H1 (cell line): ENCODE measurements around the gene LEKR1. TPM values are rescaled to one million over a fixed set of nuclear protein-coding genes. Genes with fewer than 3 reads are reported as not detected.

Experiments
- BCL11A ChIP-seq, 2 experiments: IDR thresholded peaks; one replicate each; pipeline ENCODE4 v1.6.1; 2011; ENCODE audit warnings: low read depth in 2 of 2, low read length in 2 of 2, mild to moderate bottlenecking in 2 of 2
- CBX5 ChIP-seq: fragments of 300-800, 300-1000 bp; sonication (generic); IDR thresholded peaks from 2 replicates; pipeline ENCODE4 v1.7.1; 2016; ENCODE audit warnings: antibody characterized with exemption, low read length, low read depth
- EP300 ChIP-seq, 2 experiments: IDR thresholded peaks; 1 replicate in 1 of 2; 2 replicates in 1 of 2; pipeline ENCODE4 v1.6.1; 2011 to 2012; ENCODE audit warnings: low read depth in 2 of 2, low read length in 2 of 2, mild to moderate bottlenecking in 2 of 2, borderline replicate concordance in 1 of 2, inconsistent platforms in 1 of 2, moderate library complexity in 1 of 2
- EZH2 ChIP-seq: fragments of 200-600 bp; sonication (generic); IDR thresholded peaks from 2 replicates; pipeline ENCODE4 v1.7.1; 2012; ENCODE audit warnings: low read depth, mild to moderate bottlenecking, moderate library complexity, low read length, inconsistent platforms; ENCODE audit not compliant: severe bottlenecking
- NANOG ChIP-seq: IDR thresholded peaks from 2 replicates; pipeline ENCODE4 v1.6.1; 2011; ENCODE audit warnings: low read length, low read depth, mild to moderate bottlenecking, inconsistent platforms; ENCODE audit not compliant: insufficient read depth, poor library complexity, severe bottlenecking
- SAP30 ChIP-seq: fragments of 300-600 bp; sonication (generic); IDR thresholded peaks from 2 replicates; pipeline ENCODE4 v1.7.1; 2012; ENCODE audit warnings: low read length, moderate library complexity, mild to moderate bottlenecking, inconsistent platforms; ENCODE audit not compliant: insufficient read depth, insufficient replicate concordance
- polyA plus RNA-seq, 7 experiments: library from polyadenylated mRNA; depleted of rRNA in 3 of 7; stranded (reverse) in 5 of 7; unstranded in 2 of 7; fragments of >200 nt in 5 of 7; fragments of 200-250 nt in 2 of 7; gene quantifications; 1 replicate in 5 of 7; 2 replicates in 1 of 7; 4 replicates in 1 of 7; pipeline versions ENCODE4 v1.2.1 to v1.2.3, GENCODE V29; 2011 to 2013; ENCODE audit warnings: missing spikeins in 2 of 7, mixed read lengths in 2 of 7
- total RNA-seq: library from RNA; stranded (reverse); fragmentation: NEBNext Ultra II Directional; extraction: Animal tissue kit (Norgen Biotek cat#: 25700); gene quantifications from 2 replicates; pipeline ENCODE4 v1.2.1, GENCODE V29; 2021
- TF ChIP-seq, protein P1 (sequence below): fragments of 300-600 bp; sonication (generic); IDR thresholded peaks from 2 replicates; pipeline ENCODE4 v1.7.1; 2012; ENCODE audit warnings: low read length, moderate library complexity, mild to moderate bottlenecking, inconsistent platforms; ENCODE audit not compliant: insufficient replicate concordance

The LEKR1 gene
- total and polyA plus RNA-seq, 2 of the 8 experiments (the other 6 are each of a cell fraction or from before 2014, with no cell fraction given), result 0.08 TPM; not detected in 1

DNA sequence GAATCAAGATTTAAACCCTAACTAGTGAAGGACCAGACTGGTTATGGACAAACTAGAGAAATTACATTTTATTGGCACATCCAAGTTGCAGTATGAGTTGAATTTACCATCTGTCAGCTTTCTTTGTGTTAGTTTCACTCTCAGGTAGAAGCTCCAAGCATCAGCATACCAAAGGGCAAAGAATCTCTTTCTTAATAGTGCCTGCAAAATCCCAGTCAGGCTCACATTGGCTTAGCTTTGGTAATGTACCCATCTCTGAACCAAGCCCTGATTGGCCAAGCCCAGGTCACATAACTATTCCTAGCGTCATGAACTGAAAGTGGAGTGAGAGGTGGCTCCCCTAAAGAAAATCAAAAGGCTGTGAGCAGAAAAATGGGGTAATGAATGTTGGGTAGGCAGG is 266.9 kb downstream of the LEKR1 start (continued):
- TF ChIP-seq, protein P1, sequence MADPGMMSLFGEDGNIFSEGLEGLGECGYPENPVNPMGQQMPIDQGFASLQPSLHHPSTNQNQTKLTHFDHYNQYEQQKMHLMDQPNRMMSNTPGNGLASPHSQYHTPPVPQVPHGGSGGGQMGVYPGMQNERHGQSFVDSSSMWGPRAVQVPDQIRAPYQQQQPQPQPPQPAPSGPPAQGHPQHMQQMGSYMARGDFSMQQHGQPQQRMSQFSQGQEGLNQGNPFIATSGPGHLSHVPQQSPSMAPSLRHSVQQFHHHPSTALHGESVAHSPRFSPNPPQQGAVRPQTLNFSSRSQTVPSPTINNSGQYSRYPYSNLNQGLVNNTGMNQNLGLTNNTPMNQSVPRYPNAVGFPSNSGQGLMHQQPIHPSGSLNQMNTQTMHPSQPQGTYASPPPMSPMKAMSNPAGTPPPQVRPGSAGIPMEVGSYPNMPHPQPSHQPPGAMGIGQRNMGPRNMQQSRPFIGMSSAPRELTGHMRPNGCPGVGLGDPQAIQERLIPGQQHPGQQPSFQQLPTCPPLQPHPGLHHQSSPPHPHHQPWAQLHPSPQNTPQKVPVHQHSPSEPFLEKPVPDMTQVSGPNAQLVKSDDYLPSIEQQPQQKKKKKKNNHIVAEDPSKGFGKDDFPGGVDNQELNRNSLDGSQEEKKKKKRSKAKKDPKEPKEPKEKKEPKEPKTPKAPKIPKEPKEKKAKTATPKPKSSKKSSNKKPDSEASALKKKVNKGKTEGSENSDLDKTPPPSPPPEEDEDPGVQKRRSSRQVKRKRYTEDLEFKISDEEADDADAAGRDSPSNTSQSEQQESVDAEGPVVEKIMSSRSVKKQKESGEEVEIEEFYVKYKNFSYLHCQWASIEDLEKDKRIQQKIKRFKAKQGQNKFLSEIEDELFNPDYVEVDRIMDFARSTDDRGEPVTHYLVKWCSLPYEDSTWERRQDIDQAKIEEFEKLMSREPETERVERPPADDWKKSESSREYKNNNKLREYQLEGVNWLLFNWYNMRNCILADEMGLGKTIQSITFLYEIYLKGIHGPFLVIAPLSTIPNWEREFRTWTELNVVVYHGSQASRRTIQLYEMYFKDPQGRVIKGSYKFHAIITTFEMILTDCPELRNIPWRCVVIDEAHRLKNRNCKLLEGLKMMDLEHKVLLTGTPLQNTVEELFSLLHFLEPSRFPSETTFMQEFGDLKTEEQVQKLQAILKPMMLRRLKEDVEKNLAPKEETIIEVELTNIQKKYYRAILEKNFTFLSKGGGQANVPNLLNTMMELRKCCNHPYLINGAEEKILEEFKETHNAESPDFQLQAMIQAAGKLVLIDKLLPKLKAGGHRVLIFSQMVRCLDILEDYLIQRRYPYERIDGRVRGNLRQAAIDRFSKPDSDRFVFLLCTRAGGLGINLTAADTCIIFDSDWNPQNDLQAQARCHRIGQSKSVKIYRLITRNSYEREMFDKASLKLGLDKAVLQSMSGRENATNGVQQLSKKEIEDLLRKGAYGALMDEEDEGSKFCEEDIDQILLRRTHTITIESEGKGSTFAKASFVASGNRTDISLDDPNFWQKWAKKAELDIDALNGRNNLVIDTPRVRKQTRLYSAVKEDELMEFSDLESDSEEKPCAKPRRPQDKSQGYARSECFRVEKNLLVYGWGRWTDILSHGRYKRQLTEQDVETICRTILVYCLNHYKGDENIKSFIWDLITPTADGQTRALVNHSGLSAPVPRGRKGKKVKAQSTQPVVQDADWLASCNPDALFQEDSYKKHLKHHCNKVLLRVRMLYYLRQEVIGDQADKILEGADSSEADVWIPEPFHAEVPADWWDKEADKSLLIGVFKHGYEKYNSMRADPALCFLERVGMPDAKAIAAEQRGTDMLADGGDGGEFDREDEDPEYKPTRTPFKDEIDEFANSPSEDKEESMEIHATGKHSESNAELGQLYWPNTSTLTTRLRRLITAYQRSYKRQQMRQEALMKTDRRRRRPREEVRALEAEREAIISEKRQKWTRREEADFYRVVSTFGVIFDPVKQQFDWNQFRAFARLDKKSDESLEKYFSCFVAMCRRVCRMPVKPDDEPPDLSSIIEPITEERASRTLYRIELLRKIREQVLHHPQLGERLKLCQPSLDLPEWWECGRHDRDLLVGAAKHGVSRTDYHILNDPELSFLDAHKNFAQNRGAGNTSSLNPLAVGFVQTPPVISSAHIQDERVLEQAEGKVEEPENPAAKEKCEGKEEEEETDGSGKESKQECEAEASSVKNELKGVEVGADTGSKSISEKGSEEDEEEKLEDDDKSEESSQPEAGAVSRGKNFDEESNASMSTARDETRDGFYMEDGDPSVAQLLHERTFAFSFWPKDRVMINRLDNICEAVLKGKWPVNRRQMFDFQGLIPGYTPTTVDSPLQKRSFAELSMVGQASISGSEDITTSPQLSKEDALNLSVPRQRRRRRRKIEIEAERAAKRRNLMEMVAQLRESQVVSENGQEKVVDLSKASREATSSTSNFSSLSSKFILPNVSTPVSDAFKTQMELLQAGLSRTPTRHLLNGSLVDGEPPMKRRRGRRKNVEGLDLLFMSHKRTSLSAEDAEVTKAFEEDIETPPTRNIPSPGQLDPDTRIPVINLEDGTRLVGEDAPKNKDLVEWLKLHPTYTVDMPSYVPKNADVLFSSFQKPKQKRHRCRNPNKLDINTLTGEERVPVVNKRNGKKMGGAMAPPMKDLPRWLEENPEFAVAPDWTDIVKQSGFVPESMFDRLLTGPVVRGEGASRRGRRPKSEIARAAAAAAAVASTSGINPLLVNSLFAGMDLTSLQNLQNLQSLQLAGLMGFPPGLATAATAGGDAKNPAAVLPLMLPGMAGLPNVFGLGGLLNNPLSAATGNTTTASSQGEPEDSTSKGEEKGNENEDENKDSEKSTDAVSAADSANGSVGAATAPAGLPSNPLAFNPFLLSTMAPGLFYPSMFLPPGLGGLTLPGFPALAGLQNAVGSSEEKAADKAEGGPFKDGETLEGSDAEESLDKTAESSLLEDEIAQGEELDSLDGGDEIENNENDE, result no peak
- TF ChIP-seq SAP30 (no peak), NANOG (no peak), EP300 (IDR thresholded peaks at IDR 0.05; ENCODE audit: borderline replicate concordance in 1 of 2, low read depth in 2 of 2, low read length in 2 of 2) (no peak), BCL11A (IDR thresholded peaks at IDR 0.05; ENCODE audit: low read depth in 2 of 2, low read length in 2 of 2) (no peak), EZH2 (no peak), CBX5 (no peak)
